HG03378 (cell line): ENCODE results near the gene INO80C.
"Not testable (repeated sequence)": the region's sequence is repeated elsewhere in the genome, so short reads cannot be mapped to it uniquely, and the experiment has no call there.

Experiments used
- ATAC-seq: cut with Tn5 transposase; IDR thresholded peaks from one replicate; pipeline ENCODE4 v1.9.1; 2021; ENCODE audit warnings: mild to moderate bottlenecking, moderate library complexity; ENCODE audit not compliant: unreplicated experiment

The INO80C gene

DNA sequence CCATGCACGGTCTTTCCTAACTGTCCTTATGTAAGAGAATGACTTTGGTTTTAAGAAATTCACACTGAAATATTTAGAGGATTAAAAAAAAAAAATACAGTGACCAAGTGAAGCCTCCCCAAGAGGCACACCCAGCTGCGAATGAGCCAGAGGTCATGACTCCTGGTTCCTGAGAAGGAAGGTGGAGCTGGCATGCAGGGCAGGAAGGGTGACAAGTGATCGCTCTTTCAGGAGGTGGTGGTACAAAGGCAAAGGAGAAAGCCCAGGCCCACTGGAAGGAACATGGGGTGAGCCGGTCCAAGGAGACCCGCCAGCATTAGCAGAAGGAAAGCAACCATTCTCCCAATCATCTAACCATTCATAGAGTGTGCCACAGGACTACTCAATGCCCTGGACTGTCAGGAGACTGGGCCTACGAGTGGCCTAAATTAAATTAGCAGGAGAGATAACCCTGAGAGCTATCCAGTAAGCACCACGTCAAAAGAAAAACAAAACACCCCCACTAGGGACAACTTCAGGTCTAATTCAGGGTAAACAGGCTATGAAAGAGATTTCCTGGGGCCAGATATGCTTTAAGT, 7.8 kb downstream of the INO80C start:
- ATAC-seq: no peak

DNA sequence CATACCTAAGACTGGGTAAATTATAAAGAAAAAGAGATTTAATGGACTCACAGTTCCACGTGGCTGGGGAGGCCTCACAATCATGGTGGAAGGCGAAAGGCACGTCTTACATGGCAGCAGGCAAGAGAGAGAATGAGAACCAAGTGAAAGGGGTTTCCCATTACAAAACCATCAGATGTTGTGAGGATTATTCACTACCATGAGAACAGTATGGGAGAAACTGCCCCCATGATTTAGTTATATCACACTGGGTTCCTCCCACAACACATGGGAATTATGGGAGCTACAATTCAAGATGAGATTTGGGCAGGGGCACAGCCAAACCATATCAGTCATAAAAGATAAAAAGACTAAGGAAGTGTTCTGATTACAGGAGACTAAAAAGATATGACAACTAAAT, 8.5 kb downstream of the INO80C start:
- not testable (repeated sequence) for ATAC-seq

DNA sequence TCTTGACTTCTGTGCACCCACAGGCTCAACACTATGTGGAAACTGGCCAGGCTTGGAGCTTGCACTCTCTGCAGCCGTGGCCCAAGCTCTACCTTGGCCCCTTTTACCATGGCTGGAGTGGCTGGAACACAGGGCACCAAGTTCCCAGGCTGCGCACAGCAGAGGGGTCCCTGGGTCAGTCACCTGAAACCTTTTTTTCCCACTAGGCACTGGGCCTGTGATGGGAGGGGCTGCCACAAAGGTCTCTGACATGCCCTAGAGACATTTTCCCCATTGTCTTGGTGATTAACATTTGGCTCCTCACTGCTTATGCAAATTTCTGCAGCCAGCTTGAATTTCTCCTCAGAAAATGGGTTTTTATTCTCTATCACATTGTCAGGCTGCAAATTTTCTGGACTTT, 9.4 kb downstream of the INO80C start:
- not testable (repeated sequence) for ATAC-seq

DNA sequence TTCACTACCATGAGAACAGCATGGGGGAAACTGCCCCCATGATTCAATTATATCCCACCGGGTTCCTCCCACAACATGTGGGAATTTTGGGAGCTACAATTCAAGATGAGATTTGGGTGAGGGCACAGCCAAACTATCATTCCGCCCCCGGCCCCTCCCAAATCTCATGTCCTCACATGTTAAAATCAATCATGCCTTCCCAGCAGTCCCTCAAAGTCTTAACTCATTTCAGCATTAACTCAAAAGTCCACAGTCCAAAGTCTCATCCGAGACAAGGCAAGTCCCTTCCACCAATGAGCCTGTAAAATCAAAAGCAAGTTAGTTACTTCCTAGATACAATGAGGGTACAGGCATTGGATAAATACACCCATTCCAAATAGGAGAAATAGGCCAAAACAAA, 10.2 kb downstream of the INO80C start:
- not testable (repeated sequence) for ATAC-seq

DNA sequence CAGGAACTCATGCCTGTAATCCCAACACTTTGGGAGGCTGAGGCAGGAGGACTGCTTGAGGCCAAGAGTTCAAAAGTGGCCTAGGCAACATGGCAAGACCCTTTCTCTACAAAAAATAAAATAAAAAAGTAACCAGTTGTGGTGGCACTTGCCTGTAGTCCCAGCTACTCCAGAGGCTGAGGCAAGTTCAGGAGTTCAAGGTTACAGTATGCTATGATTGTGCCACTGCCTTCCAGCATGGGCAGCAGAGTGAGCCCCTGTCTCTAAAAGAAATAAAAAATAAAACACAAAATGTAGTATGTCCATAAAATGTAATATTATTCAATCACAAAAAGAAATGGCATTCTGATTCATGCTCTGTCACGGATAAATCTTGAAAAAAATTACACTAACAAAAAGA, 11.9 kb downstream of the INO80C start:
- no peak for ATAC-seq

DNA sequence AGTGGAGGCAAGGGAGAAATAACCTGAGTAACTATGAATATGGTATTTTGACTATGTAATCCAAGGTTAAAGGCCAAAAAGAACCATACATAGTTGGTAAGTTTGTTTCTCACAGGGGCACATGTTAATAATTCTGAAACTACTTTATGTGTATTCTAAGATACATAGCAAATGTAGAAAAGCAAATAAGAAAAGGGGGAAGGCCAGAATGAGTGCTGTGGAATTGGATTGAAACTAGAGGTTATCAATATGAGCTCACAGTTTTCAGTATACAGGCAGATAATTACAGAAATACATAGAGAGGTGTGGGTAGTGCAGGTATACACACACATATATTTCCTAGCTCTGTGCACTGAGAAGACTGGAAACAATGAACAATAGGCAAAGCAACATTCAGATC, 13.7 kb downstream of the INO80C start:
- peak; percentile 67 for ATAC-seq

DNA sequence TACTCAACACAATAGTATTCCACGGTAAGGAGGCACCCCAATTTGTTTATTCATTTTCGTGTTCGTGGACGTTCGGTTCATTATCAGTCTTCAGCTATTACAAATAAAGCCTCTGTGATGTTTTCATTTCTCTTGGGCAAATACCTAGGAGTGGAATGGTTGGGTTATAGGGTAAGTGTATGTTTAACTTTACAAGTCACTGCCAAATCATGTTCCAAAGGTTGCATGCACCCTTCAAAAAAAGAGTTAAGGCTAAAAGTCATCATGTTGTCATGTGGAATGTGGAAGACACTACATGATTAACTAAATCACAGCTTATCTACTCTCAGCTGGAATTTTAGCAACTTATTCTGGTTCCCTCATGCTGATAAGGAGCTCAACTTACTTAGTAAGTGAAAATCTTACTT, 15.8 kb downstream of the INO80C start:
- no peak for ATAC-seq

DNA sequence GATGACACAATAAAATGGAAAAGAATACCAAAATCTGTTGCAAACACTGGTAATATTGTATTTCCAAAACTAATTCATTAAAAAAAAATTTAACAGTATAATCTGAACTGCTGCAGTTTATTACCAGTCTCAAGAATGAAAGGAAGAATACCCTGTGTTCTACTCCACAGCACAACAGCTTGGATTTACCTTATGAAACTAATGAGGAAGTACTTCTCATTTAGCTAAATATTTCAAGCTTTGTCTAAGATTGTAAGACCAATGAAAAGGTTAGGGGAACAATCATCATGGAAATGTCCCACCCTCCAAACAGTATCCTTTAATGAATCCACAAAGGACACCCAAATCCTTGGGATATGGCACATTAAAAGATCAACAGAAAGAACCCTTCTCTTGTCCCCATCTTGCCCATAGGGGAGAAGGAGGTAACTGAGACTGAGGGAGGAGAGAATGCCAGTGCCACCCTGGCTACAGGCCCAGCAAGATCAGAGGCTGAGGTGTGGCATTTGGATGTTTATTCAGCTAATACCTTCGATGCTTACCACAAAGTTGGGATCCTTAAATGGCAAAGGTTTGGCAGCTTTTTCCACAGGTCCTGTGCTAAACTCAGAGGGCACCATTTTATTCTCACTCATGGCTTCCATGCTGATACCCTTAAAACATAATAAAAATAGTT, 17.7 kb downstream of the INO80C start:
- ATAC-seq: no peak

DNA sequence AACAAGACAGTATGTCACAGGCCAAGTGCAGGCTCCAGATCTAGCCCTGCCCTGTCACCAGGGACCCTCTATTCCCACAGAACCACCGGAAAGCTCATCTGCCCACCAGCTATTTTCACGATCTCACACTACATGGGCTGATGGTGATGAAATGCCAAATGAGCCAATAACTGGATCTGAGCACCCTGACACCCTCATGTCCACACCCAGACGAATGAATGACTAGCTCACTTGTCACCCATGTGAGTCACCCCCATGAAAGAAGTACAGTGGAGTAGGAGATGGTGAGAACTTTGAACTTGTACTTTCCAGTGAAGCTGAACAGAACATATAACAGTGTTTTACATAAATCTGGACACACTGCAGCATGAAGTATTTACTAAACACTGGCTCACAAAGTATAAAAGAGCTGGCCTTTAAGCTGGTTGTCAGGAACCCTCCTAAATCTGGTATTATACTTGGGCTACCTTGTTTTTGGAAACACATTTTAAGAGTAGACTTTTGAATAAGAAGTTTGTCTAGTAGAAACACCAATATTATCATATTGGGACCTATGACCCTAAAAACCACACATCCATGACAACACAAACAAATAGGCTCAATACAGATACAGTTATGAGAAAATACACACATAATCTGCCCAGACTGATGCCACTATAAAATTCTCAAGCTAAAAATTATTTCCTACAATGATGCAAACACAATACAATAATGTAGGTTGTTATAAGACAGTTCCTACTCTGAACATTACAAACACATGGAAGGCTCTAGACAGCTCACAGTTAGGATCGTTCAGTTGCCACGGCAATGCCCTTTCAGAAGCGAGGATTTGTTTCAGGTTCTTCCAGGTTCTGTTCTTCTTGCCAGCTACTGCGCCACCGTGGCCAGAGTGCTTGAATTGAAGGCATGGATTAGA, 19.0 kb downstream of the INO80C start:
- ATAC-seq: peak; percentile 75

DNA sequence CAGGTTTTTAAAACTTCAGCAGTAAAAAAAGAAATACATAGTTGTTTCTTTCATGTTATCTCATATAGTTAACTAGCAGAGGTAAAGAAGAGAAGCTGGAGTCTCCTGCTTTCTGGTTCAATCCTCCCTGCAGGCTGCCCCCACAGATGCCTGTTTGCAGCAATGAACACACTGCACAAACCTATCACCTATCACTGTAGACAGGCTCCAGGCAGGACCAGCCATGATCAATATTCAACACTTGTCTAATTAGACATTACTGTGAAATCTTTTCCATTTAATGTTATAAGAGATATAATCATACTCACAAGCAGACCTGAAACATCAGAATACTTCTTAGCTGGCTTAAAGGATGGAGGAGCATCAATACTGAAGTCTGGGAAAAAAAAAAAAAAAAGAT, 19.8 kb downstream of the INO80C start:
- no peak for ATAC-seq

DNA sequence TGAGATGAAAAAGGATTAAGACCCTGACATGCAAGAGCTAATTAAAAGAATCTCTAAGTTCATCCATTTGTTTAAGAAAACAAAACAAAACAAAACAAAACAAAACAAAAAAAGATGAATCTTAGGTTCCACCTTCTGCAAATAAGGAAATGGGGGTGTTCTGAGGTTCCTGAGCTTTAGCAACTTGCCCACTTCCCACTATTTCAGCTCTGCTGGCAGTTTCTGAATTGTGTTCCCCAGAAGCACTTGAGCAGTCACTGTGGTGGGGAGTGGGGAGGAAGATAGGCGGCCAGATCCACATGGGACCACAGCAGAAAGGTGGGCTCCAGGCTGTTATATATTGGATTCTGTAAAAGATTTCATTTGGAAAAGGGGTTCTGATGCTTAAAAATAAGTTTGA, 20.3 kb downstream of the INO80C start:
- no peak for ATAC-seq

DNA sequence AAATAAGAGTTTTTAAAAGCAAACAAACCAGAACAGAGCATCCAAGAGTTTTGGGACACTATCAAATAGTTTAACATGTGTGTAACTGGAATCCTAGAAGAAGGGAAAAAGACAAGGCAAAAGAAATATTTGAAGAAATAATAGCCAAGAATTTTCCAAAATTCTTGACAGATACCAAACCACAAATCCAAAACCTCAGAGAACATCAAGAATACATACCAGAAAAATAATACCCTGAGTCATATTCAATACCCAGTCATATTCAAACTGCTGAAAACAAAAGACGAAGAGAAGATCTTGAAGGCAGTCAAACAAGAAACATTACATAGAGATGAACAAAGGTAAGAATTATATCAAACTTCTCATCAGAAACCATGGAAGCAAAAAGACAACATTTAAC, 22.9 kb downstream of the INO80C start:
- no peak for ATAC-seq

DNA sequence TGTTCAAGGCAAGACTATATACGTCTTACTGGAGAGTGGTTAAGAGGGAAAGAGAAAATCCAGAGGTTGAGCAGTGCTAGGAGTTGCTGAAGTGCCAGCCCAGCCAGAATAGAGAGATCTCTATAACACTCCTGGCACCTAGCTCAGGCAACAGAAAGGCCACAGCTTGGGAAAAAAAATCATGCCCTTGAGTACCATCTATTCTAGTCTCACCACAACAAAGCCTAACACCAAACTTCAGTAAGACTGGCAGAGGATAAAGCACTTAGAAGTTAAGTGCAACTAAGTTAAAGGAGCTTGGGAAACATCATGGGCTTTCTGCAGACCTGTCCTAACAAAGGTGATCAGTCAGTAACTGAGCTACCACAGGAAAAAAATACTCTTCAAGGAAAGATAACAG, 24.2 kb downstream of the INO80C start:
- ATAC-seq: no peak

DNA sequence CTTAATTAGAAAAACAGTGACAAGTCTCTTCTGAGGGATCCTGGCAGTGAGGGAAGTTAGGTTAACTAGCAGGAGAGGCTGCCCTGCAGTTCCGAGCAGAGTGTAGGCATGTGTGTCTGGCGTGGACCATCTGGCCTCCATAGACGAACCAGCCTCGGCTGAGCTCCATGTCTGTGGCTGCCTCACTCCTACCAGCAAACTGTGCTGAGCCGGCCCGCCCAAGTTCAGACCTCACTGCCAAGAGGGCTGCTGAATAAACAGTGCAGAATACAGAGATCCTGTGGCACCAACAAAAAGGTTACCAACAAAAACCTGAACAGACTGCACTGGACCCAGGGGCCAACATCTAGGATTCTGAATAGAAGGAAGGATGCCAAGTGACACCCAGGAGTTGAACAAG, 27.3 kb downstream of the INO80C start:
- no peak for ATAC-seq

DNA sequence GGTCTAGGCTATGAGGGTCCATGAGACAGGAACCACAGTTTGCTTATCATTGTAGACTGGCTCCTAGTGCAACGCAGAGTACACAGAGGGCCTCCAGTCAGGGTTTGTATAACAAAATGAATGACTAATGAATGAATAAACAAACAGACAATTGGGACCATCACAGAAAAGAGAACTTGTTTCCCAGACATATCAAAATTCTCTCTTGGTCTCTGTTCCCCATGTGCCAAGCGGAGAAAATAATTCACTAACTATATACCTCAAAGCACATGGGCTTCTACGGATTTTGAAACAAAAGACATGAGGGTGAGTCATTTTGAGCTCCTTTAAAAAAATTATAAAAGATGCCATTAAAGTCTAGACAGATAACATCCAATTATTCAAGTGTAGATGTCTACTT, 28.0 kb downstream of the INO80C start:
- ATAC-seq: no peak

DNA sequence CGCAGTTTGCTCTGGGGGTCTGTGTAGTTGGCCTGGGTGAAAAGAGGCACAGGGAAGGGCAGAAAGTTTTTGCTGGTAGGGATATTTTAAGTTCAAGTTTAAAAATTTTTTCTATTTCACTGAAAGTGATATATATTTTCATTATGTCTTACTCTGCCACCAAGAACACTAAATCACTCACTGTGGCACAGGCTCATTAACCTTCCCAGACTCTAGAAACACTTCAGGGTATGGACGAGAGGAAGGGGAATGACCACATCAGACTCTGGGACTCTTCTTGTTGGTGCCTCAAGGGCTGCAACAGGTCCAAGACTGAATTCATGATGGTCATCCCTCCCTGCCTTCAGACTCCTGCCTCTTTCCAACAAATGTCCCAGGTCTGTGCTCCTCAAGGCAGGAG, 29.0 kb downstream of the INO80C start:
- ATAC-seq: no peak

DNA sequence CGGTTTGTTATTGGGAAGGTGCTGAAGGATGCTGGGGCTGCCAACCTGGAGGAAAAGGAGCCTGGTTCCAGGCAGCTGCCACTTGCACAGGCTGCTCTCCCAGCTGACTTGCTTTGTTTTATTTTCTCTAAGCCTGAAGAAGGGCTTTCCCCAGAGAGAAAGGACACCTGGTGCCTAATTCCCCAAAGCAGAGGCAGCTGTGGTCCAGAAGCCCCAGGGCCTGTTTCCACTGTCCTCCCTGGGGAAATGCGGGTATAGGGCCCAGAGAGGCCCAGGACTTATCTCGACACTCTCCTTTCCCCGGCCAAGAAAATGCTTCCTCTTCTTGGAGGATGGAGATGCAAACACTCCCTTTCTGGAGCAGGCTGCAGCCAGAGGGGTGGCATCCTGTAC, 30.1 kb downstream of the INO80C start:
- ATAC-seq: peak; percentile 76

DNA sequence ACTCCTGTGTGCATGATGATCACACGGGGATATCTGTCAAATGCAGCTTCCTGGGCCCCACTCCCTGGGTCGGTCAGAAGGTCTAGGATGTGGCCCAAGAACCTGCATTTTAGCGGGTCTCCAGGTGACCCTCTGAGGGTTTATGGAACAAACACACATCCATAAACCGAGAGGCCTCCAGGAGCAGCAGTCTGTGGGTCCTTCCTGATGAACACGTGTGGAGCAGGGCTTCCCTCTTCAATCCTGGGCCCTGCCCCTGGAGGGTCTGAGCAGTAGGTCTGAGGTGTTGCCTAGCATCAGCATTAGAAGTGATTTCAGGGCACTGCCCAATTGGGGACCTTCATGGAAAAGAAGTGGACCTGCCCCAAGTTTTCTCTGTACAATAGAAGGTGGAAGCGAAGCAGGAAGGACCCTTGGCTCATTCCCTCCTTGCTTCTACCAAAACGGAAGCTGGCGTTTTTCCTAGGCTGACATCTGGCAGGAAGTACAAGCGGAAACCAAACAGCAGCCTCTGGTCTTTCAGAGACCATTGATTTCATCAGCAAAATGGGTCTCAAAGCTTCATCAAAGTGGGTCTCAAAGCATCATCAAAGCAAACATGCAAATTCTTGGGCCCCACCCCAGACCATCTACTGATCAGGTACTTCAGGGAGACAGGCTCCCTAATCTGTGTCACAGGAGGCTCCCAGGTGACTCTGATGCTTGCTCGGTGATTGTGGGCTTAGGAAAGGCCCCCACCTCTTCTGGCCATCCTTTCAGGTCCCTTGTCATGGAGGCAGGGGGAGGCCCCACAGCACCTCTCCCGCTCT, 30.7 kb downstream of the INO80C start:
- no peak for ATAC-seq

DNA sequence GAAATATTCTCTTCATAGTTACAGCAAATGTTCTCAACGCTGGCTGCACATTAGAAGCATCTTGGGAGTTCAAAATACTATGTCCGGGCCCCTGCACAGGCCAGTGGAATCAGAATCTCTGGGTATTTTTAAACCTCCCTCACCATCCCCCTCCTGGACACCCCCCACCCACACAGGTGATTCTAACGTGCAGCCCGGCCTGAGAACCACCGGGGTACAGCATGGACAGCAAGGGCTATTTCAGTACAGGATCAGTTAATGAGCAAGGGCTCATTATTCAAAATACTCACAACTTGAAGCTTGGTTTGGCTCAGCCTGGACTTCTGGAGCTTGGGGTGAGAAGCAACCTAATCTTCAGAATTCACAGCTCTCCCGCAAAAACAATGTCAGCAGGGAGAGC, 31.4 kb downstream of the INO80C start:
- no peak for ATAC-seq

DNA sequence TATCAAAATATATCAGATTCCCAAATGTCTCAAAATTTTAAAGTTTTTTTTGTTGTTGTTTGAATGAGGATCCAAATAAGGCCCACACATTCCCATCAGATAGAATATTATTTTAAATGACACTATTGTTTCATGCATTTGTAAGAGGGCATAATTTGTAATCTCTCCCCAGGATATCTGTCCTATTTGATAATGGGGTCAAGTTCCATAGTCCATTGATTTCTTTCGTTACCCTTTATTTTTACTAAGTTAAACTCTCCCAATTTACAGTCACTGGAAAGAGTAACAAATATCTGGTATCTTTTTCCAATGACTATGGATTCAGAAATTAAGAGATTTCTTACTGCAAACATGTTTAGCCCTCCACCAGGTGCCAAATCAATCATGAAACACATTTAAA, 32.4 kb downstream of the INO80C start:
- ATAC-seq: no peak

DNA sequence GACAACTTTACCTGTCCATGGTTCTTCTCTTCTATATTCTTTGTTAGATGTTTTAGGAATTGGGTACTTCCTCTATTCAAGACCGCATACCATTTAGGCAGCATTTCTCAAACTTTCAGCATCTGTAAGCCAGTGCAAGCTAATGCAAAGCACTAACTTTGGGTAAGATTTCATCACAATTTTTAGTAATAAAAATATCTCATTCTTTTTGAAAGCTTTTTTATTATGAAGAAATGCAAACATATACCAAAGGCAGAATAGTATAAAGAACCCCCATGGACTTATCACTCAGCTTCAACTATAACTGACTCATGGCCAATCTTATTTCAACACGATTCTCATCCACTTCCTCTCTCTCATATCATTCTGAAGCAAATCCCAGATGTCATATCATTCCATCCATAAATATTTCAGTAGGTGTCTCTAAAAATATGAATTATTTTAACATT, 32.9 kb downstream of the INO80C start:
- ATAC-seq: no peak
